PFSK-1 (cell line): Measurements from ENCODE around the gene RHBDD2.

Source experiments
- FOXP2 ChIP-seq: optimal IDR thresholded peaks from 2 replicates; pipeline ENCODE3; 2011; ENCODE audit warnings: borderline replicate concordance, control low read depth, inconsistent platforms; ENCODE audit not compliant: insufficient read depth; ENCODE audit errors: extremely low read length, extremely low read depth
- POLR2AphosphoS5 ChIP-seq: IDR thresholded peaks from 2 replicates; pipeline ENCODE4 v1.6.1; 2012; ENCODE audit warnings: low read depth, mild to moderate bottlenecking, control low read depth, low read length, moderate library complexity
- SIN3A ChIP-seq: IDR thresholded peaks from 2 replicates; pipeline ENCODE4 v1.6.1; 2012; ENCODE audit warnings: mild to moderate bottlenecking, low read length, moderate library complexity, borderline replicate concordance; ENCODE audit not compliant: insufficient read depth

GRCh38 chr7:75885036-75885435, 6.2 kb downstream of the RHBDD2 start:
- TF ChIP-seq FOXP2 (no peak), SIN3A (no peak), POLR2AphosphoS5 (no peak)
